Coronary artery (tissue), 2 donors: Measurements from ENCODE around the gene PPP1CA.
A peak's percentile ranks its signal among the peaks of the same experiment; 100 is the strongest.

Source experiments
- DNase-seq: peaks from one replicate; pipeline ENCODE4 v3.0.0-alpha.2; 2017; ENCODE audit warnings: low spot score
- H3K27ac ChIP-seq, 2 donors: fragments of 200-600 bp; sonication (generic); one replicate each; pipeline ENCODE4 v1.5.1; 2016 to 2019
- H3K4me3 ChIP-seq: fragments of 200-600 bp; sonication (generic); 2 replicates; pipeline ENCODE4 v1.5.1; 2016; ENCODE audit warnings: mild to moderate bottlenecking, moderate library complexity
- TF ChIP-seq, protein P1 (sequence below): fragments of 200-600 bp; sonication (generic); IDR thresholded peaks from one replicate; pipeline ENCODE4 v1.5.1; 2019; ENCODE audit warnings: antibody characterized with exemption

The PPP1CA gene

DNA sequence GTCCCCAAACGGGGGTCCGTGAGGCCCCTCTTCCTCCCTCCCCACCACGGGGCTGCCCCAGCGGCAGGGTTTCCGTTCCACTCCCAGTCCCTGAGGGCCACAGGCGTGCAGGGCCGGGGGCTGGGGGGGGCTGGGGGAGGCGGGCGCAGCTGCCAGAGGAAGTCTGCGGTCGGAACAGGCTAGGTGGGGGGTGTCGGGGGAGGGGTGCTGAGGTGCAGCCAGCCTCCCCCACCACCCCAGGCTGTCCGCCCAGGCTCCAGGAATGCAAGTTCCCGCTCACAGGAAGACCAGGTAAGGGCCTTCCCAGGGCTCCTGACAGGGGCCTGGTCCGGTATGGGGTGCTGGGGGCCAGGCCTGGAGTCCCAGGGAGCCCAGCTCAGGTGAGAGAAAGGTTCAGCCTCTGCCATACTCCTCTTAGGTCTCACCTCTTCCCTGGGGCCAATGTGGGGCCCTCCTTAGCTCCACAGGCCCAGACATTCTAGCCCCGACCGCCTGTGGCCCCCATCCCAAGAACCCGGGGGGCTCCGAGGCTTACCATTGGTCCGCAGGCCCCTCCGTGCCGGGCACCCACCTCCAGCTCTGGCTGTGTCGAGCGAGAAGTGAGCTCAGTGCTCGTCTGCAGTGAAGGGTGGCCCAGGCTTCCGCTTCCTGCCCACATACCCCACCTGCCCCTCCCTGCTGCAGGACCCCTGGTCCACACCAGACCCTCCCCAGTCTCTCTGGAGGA, 35.6 kb upstream of the PPP1CA start, which contains the start of gene PTPRCAP:
TSS of gene PTPRCAP (minus strand) at position 601 of the 727 bp plus-strand sequence. CDS start at position 538, 63 bp downstream.
- peak within 1 kb of the TSS; percentile 28 for H3K4me3 ChIP-seq
- DNase-seq = no peak
- TF ChIP-seq, protein P1, sequence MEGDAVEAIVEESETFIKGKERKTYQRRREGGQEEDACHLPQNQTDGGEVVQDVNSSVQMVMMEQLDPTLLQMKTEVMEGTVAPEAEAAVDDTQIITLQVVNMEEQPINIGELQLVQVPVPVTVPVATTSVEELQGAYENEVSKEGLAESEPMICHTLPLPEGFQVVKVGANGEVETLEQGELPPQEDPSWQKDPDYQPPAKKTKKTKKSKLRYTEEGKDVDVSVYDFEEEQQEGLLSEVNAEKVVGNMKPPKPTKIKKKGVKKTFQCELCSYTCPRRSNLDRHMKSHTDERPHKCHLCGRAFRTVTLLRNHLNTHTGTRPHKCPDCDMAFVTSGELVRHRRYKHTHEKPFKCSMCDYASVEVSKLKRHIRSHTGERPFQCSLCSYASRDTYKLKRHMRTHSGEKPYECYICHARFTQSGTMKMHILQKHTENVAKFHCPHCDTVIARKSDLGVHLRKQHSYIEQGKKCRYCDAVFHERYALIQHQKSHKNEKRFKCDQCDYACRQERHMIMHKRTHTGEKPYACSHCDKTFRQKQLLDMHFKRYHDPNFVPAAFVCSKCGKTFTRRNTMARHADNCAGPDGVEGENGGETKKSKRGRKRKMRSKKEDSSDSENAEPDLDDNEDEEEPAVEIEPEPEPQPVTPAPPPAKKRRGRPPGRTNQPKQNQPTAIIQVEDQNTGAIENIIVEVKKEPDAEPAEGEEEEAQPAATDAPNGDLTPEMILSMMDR = no peak
- peak within 1 kb of the TSS; percentile 61 to 74 for H3K27ac ChIP-seq

DNA sequence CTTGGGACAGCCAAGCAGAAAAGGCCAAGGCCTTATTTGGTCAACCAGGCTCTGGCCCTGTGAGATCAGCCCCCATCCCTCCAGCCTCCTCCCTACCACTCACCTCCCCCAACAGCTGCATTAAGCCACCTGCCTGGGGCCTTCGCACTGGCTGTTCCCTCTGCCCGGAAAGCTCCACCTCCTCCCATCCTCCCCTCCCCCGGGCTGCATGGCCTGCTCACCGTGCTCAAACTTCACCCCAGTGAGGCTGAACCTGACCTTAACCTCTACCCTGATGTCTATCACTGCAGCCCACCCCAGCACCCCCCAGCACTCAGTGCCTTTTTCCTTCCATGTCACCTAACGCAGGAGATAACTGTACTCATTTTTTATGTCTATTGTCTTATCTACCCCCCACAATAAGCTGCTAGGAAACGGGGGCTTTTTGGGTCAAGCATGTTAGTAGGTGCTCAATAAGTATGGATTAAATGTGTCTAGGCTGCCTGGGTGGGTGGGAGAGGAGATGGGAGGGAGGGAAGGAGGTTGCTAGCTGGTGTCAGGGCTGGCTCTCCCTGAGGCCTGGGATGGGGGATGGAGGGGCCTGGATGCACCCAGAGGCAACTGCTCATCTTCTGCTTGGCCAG, 34.9 kb upstream of the PPP1CA start:
- peak overlapping the region; percentile 28 for H3K4me3 ChIP-seq
- DNase-seq = no peak
- TF ChIP-seq, protein P1 = no peak

DNA sequence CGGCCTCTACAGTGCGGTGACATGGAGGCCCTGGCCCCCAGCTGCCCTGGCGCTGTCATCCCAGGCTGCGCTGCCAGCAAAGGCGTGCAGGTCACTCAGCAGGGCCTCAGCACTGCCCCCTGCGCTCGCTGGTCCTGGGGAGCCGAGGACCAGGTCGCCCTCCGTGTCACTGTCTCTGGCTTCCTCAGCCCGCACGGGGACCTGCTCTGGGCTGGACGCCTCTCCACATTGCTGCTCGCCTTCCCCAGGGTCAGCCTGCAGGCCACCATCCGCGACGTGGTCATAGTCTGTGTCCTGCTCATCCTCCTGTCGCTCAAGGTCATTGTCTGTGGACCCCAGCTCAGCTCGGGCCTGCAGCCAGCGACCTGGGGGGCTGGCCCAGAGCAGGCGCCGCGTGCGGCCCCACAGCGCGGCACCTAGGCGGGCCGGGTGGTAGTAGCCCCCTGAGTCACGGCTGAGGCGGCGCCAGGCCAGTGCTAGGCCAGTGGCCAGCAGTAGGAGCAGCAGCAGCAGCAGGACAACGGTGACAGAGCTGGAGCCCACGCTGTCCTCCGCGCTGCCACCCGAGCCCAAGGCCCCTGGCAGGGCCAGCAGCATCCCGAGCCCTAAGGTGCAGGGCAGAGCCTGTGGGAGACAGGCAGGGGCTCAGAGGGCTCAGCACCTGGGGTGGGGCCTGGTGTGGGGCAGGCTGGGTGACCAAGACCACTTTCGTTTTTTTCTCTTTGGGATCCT, 34.2 kb upstream of the PPP1CA start:
- TF ChIP-seq, protein P1 = no peak
- Histone ChIP-seq H3K4me3 (no peak overlapping the region), H3K27ac (peak overlapping the region; percentile 25 to 58)
- DNase-seq = no peak

More for the DNA sequence above, 34.9 kb upstream of the PPP1CA start:
- peak overlapping the region in 1 of 2 donors; percentile 58 for H3K27ac ChIP-seq

DNA sequence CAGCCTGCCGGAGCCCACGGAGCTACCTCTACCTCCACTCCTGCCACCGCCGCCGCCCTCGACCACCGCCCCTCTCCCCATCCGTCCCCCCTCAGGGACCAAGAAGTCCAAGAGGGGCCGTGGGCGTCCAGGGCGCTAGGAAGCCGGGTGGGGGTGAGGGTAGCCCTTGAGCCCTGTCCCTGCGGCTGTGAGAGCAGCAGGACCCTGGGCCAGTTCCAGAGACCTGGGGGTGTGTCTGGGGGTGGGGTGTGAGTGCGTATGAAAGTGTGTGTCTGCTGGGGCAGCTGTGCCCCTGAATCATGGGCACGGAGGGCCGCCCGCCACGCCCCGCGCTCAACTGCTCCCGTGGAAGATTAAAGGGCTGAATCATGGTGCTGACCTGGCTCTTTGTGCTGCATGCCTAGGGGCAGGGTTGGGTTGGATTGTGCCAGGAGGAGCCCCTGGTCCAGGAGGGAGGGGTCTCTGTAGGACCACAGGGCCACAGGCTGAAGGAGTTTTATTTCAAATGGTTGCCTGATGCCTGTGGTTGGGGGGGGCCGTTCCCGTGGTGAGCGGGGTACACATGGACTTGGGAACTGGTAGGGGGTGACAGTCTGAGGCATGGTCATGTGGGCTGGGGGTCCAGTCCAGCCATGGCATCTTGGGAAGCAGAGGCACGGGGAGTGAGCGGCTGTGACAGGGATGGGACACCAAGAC, 33.5 kb upstream of the PPP1CA start:
- H3K27ac ChIP-seq = peak overlapping the region in 1 of 2 donors; percentile 58
- H3K4me3 ChIP-seq = no peak overlapping the region
- DNase-seq = no peak
- TF ChIP-seq, protein P1 = no peak

DNA sequence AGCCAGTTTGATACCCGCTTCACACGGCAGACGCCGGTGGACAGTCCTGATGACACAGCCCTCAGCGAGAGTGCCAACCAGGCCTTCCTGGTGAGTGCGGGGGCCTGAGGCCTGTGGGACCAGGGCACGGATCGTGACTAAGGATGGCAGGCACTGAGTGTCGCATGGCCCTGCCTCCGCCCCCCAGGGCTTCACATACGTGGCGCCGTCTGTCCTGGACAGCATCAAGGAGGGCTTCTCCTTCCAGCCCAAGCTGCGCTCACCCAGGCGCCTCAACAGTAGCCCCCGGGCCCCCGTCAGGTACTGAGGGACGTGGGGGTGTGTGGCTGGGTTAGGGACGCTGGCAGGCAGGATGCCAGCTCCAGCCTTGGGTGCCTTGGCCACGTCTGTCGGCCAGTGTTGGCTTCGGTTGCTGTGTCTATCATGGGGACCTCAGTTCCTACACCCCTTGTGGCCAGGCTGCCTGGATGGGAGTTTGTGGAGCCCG, 32.8 kb upstream of the PPP1CA start:
- Histone ChIP-seq H3K4me3 (no peak overlapping the region), H3K27ac (no peak overlapping the region)
- DNase-seq = no peak
- TF ChIP-seq, protein P1 = no peak

DNA sequence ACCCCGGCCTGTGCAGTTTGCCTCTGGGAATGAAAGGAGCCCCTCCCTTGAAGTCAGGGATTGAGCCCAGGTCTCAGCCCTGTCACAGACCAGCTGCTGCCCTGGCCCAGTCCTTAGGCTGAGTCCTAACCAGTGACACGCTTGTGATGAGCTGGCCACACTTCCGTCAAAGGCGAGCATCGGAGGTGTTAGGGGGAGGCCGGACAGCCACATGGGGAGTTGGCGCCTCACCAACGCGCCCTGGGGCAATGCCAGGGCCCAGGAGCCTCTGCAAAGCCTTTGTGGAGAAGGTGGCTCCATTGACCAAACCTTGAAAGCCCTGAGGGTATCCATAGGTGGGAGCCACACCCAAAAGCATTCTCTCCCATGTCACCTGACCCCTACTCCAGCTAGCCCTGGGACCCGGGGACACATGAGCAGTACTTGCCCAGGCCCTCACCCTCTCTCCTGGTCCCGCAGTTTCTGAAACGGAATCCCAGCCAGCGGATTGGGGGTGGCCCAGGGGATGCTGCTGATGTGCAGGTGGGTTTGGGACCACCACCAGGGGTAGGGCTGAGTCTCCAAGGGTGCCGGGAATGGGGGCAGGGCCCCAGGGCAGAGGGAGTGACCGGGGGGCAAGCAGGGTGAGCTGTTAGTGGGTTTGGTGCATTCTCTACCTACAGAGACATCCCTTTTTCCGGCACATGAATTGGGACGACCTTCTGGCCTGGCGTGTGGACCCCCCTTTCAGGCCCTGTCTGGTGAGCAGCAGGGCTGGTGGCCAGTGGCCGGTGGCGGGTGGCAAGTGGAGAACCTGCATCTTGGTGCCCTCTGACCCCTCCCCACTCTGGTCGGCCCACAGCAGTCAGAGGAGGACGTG, 32.1 kb upstream of the PPP1CA start:
- DNase-seq = no peak
- Histone ChIP-seq H3K4me3 (no peak overlapping the region), H3K27ac (no peak overlapping the region)
- TF ChIP-seq, protein P1 = no peak
